NT2/D1 (cell line): ENCODE results near the gene PNPO.
A peak's percentile ranks its signal among the peaks of the same experiment; 100 is the strongest.

ENCODE experiments used
- DNase-seq: peaks from one replicate; pipeline ENCODE4 v3.0.0-alpha.2; 2011; ENCODE audit warnings: low read depth, low spot score
- H3K27me3 ChIP-seq: 2 replicates; pipeline ENCODE4 v1.6.0; 2011; ENCODE audit warnings: mild to moderate bottlenecking; ENCODE audit not compliant: insufficient read length, insufficient read depth
- H3K36me3 ChIP-seq: 2 replicates; pipeline ENCODE4 v1.6.1; 2011; ENCODE audit warnings: mild to moderate bottlenecking, low read length, mixed read lengths; ENCODE audit not compliant: insufficient read depth, insufficient read length
- H3K4me1 ChIP-seq: 2 replicates; pipeline ENCODE4 v1.5.1; 2011; ENCODE audit not compliant: insufficient read depth, insufficient read length
- H3K4me3 ChIP-seq: 2 replicates; pipeline ENCODE4 v1.5.1; 2011; ENCODE audit warnings: low read depth; ENCODE audit not compliant: insufficient read length
- H3K9ac ChIP-seq: 2 replicates; pipeline ENCODE4 v1.6.0; 2011; ENCODE audit warnings: low read depth; ENCODE audit not compliant: insufficient read length
- H3K9me3 ChIP-seq: 2 replicates; pipeline ENCODE4 v1.5.1; 2011; ENCODE audit warnings: mild to moderate bottlenecking, low read length; ENCODE audit not compliant: insufficient read depth
- SUZ12 ChIP-seq: IDR thresholded peaks from 2 replicates; pipeline ENCODE4 v1.6.1; 2011; ENCODE audit not compliant: insufficient read length, insufficient read depth; ENCODE audit errors: extremely low read depth
- YY1 ChIP-seq: IDR thresholded peaks from 2 replicates; pipeline ENCODE4 v1.6.1; 2011; ENCODE audit not compliant: insufficient read length, insufficient read depth
- ZNF274 ChIP-seq: IDR thresholded peaks from 2 replicates; pipeline ENCODE4 v1.6.1; 2011; ENCODE audit warnings: mild to moderate bottlenecking, low read depth, low read length

The PNPO gene

DNA sequence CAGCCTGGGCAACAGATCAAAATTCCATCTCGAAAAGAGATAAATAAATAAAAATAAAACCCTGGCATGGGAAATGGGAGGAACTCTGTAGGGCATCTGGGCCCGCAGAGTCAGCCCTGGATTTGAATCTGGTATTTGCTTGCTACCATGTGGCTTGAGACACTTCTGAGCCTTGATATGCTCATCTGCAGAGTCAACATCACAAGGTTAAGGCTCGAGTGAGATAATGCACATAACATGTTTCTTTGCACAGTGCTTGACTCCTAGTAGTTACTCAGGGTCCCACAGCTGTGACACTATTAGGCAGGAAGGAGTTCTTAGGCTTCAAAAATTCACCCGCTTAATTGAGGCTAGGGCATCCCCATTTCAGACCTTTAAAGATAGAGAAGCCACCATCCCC is 50.8 kb downstream of the PNPO start:
- Histone ChIP-seq H3K27me3 (no peaks in the 10 kb centered on the region), H3K4me3 (no peak overlapping the region), H3K4me1 (peaks cover 31% of the 10 kb centered on the region), H3K36me3 (no peaks in the 10 kb centered on the region), H3K9ac (no peak overlapping the region), H3K9me3 (no peaks in the 10 kb centered on the region)
- DNase-seq = no peak
- TF ChIP-seq SUZ12 = no peak
- no peak for TF ChIP-seq ZNF274
- no peak for TF ChIP-seq YY1

DNA sequence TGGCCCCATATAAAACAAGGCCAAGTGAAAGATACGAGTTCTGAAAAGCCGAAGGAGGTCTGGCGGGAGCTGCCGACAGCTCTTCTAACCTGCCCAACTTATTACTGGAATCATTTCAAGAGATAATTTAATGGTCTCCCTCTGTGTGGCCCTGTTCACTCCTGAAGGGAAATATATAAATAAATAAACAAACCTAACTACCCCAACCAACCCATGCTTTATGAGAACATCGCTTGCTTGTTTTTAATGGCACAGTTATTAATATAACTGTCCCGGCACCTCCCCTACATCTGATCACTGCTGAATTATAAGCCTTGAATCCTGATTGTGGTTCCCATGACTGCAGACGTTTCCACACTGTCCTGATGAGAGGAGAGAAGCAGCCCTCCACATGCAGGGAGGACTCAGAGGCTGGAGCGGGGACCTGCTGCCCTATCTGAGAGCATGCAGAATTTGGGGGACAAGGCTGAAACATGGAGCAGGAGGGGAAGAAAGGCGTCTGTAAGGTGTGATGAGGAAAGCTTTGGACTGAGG is 51.7 kb downstream of the PNPO start:
- H3K27me3 ChIP-seq = no peaks in the 10 kb centered on the region
- DNase-seq = no peak
- TF ChIP-seq YY1 (no peak), ZNF274 (no peak), SUZ12 (no peak)
- peaks cover 29% of the 10 kb centered on the region for H3K4me1 ChIP-seq
- H3K36me3 ChIP-seq = no peaks in the 10 kb centered on the region
- no peaks in the 10 kb centered on the region for H3K9me3 ChIP-seq
- peak overlapping the region; percentile 13 for H3K9ac ChIP-seq
- H3K4me3 ChIP-seq = no peak overlapping the region

DNA sequence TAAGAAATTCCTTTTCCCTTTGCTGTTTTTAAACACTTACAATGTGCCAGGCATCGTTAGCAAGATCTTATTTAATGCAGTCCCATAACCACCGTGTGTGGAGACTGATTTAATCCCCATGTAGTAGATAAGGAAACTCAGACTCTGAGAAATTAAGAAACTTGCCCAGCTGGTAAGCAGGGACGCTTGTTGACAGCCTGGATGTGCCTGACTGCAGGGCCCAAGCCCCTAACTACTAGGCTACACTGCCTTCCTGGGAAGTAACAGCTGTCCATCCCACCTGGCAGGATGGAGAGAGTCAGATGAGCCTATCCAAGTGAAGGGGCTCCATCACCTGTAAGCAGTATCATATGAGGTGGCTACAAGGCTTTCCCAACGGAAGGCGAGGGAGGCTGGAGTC is 52.6 kb downstream of the PNPO start:
- H3K4me1 ChIP-seq = peaks cover 30% of the 10 kb centered on the region

DNA sequence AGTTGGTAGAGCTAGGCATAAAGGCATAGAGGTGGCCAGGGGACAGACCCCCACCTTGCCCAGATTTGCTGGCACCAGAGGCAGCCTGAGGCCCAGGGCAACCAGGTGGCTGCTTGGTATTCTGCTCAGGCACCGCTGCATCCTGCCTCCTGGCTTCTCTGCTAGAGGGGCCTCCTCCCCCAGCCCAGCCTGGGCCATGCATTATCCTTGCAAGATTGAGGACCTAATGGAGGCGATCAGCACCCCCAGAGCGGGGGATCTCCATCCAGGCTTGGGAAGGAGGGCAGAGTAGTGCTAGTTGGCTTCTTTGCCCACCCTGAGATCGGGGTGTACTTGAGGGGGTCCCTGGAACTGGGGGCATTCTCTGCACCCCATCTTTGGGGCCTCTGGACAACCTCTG is 53.4 kb downstream of the PNPO start:
- Histone ChIP-seq H3K4me3 (no peak overlapping the region), H3K9ac (peak overlapping the region; percentile 59), H3K9me3 (no peaks in the 10 kb centered on the region), H3K36me3 (no peaks in the 10 kb centered on the region), H3K4me1 (peaks cover 33% of the 10 kb centered on the region), H3K27me3 (no peaks in the 10 kb centered on the region)
- TF ChIP-seq SUZ12 = no peak
- no peak for TF ChIP-seq YY1
- no peak for TF ChIP-seq ZNF274
- no peak for DNase-seq

More for the DNA sequence above, 52.6 kb downstream of the PNPO start:
- DNase-seq = no peak
- TF ChIP-seq YY1 (no peak), ZNF274 (no peak), SUZ12 (no peak)
- no peak overlapping the region for H3K4me3 ChIP-seq
- no peaks in the 10 kb centered on the region for H3K36me3 ChIP-seq
- no peaks in the 10 kb centered on the region for H3K9me3 ChIP-seq
- no peak overlapping the region for H3K9ac ChIP-seq
- no peaks in the 10 kb centered on the region for H3K27me3 ChIP-seq

DNA sequence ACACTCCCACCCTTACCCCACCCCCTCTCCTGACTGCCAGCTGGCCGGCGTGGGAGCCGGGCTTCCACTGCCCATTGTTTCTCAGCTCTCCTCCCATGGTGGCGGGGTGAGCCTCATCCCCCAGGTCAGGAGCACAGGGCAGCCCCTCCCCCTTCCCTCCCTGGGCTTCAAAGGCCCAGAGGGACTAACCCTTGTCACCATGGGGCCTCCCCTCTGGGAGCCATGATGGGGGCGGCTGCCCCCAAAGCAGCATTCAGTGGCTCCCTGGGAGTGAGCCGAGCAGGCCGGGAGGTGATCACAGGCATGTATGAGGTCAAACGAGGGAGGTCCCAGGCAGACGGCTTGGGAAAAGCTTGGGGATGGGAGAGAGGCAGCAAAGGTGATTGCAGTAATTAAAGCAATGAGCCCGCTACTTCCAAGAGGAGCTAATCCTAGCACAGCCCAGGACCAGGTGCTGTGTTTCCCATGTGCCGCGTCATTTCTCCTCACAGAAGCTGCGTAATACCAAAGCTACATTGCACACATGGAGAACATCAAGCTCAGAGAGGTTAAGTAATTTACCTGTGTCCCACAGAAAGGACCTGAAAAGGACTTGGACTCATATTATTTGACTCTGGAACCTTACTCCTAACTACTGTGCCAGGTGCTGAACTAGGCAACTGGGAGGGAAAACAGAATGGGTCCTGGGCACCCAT is 54.0 kb downstream of the PNPO start:
- no peaks in the 10 kb centered on the region for H3K36me3 ChIP-seq
- peak overlapping the region; percentile 51 for H3K9ac ChIP-seq
- no peak for DNase-seq
- TF ChIP-seq SUZ12 (no peak), YY1 (peak; percentile 45)
- no peak overlapping the region for H3K4me3 ChIP-seq
- no peaks in the 10 kb centered on the region for H3K9me3 ChIP-seq
- peaks cover 36% of the 10 kb centered on the region for H3K4me1 ChIP-seq
- H3K27me3 ChIP-seq = no peaks in the 10 kb centered on the region

DNA sequence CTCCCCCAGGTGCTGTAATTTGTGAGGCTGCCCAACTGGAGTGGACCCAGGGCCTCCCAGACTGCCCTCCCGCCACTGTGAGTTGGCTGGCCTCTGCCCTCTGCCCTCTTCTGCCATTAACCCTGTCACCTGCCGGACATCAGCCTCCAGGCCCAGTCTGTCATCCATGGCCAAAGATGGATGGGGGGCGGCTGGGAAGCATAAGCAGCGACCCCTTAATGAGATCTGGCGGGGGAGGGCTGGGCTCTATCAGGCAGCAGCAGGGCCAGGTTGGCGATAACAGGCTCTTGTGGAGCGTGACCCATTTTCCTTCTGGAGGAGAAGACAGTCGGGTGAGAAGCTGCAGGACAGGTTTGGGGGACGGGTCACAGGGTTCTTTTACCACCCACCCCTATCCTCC is 54.8 kb downstream of the PNPO start:
- DNase-seq = no peak
- H3K9me3 ChIP-seq = no peaks in the 10 kb centered on the region
- H3K36me3 ChIP-seq = no peaks in the 10 kb centered on the region
- no peak for TF ChIP-seq SUZ12
- TF ChIP-seq YY1 = no peak
- H3K9ac ChIP-seq = no peak overlapping the region
- H3K27me3 ChIP-seq = no peaks in the 10 kb centered on the region
- peaks cover 31% of the 10 kb centered on the region for H3K4me1 ChIP-seq
- no peak overlapping the region for H3K4me3 ChIP-seq

DNA sequence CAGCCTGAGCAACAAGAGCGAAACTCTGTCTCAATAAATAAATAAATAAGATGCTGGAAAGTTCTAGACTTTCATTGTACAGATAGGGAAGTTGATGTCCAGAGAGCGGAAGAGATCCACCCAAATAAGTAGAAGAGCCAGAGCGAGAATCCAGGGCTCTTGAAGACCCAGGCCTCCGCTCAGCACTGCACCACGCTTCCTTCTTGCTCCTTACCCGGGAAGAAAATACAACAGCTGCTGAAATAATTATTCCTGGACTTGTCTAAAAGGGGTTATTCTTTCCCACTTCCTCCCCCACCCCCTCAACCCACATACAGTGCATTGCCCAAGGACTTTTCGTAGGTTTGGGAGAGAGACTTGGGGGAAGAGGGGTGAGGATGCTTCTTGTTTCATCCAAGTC is 56.2 kb downstream of the PNPO start:
- DNase-seq = no peak
- TF ChIP-seq SUZ12 (no peak), YY1 (no peak), ZNF274 (no peak)
- Histone ChIP-seq H3K4me1 (peaks cover 31% of the 10 kb centered on the region), H3K9ac (no peak overlapping the region), H3K9me3 (no peaks in the 10 kb centered on the region), H3K27me3 (no peaks in the 10 kb centered on the region), H3K36me3 (no peaks in the 10 kb centered on the region), H3K4me3 (no peak overlapping the region)
